ENCODE data around the gene FANCG. TPM values are rescaled to one million over a fixed set of nuclear protein-coding genes. Genes with fewer than 3 reads are reported as not detected.
A peak's percentile ranks its signal among the peaks of the same experiment; 100 is the strongest.

Gene FANCG
- total RNA-seq, 1 donor = 10.9 TPM

DNA sequence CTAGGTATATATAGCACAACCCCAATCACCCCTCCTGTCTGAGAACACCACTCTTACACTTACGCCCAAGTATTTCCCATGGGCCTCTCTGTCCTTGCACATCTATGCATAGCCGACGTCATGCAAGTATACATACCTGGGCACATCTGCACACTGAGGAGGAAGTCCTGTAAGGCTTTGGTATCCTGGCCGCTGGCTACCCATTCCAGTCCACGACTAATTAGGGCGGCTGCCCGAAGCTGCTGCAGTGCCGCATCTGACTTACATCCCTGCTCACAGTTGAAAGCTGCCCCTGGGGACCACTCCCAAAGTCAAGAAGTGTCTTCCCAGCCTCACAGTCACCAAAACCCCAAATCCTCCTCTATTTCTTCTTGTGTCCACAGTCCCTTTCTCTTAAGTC, 5.0 kb downstream of the FANCG start:
- Histone ChIP-seq H3K9me3 (ENCODE audit: low read depth, low read length) (no peaks in the 10 kb centered on the region), H2AFZ (ENCODE audit: low read length) (no peak overlapping the region), H3K79me2 (ENCODE audit: insufficient read depth, low read length) (peaks cover 50% of the 10 kb centered on the region), H3K27me3 (ENCODE audit: insufficient read depth, low read length) (no peaks in the 10 kb centered on the region), H3K4me2 (ENCODE audit: insufficient read depth, low read length) (no peak overlapping the region), H3K4me1 (ENCODE audit: insufficient read depth, low read length) (peaks cover 34% of the 10 kb centered on the region), H3K27ac (ENCODE audit: low read depth, low read length) (no peak overlapping the region), H4K20me1 (ENCODE audit: insufficient read depth, low read length) (peaks cover 21% of the 10 kb centered on the region), H3K4me3 (ENCODE audit: insufficient read depth, low read length) (no peak overlapping the region), H3K36me3 (ENCODE audit: insufficient read depth, low read length) (peaks cover 24% of the 10 kb centered on the region)
- peak; percentile 15 for DNase-seq (ENCODE audit: insufficient read length, low spot score, missing footprints)
- TF ChIP-seq, protein P1, sequence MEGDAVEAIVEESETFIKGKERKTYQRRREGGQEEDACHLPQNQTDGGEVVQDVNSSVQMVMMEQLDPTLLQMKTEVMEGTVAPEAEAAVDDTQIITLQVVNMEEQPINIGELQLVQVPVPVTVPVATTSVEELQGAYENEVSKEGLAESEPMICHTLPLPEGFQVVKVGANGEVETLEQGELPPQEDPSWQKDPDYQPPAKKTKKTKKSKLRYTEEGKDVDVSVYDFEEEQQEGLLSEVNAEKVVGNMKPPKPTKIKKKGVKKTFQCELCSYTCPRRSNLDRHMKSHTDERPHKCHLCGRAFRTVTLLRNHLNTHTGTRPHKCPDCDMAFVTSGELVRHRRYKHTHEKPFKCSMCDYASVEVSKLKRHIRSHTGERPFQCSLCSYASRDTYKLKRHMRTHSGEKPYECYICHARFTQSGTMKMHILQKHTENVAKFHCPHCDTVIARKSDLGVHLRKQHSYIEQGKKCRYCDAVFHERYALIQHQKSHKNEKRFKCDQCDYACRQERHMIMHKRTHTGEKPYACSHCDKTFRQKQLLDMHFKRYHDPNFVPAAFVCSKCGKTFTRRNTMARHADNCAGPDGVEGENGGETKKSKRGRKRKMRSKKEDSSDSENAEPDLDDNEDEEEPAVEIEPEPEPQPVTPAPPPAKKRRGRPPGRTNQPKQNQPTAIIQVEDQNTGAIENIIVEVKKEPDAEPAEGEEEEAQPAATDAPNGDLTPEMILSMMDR (IDR thresholded peaks at IDR 0.05; ENCODE audit: extremely low read depth, low read depth, low read length) = no peak

DNA sequence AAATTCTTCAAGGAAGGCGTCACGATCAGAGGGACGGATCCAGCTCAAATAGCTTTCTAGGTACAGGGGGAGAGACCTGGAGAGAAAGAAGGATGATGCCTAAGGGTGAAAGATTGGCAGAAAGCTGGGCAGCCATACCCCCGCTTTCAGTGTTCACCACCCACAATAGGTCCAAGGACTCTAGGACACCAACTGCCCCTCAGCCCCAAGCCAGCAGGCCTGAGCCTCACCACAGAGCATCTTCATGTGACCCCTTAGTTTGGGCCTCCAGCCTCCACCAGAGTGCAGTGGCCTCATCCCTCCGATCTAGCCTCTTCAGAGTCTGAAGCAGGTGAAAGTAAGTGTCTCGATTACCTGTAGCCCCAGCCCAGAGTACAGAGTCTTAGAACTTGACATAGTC, 5.6 kb downstream of the FANCG start:
- peaks cover 55% of the 10 kb centered on the region for H3K79me2 ChIP-seq (ENCODE audit: insufficient read depth, low read length)
- TF ChIP-seq, protein P1 (IDR thresholded peaks at IDR 0.05; ENCODE audit: extremely low read depth, low read depth, low read length) = no peak
- H3K4me2 ChIP-seq (ENCODE audit: insufficient read depth, low read length) = no peak overlapping the region
- H3K27me3 ChIP-seq (ENCODE audit: insufficient read depth, low read length) = no peaks in the 10 kb centered on the region
- H3K4me1 ChIP-seq (ENCODE audit: insufficient read depth, low read length) = peaks cover 33% of the 10 kb centered on the region
- H3K27ac ChIP-seq (ENCODE audit: low read depth, low read length) = no peak overlapping the region
- H3K4me3 ChIP-seq (ENCODE audit: insufficient read depth, low read length) = no peak overlapping the region
- no peaks in the 10 kb centered on the region for H3K9me3 ChIP-seq (ENCODE audit: low read depth, low read length)
- H4K20me1 ChIP-seq (ENCODE audit: insufficient read depth, low read length) = peaks cover 27% of the 10 kb centered on the region
- no peak for DNase-seq (ENCODE audit: insufficient read length, low spot score, missing footprints)
- peaks cover 24% of the 10 kb centered on the region for H3K36me3 ChIP-seq (ENCODE audit: insufficient read depth, low read length)
- H2AFZ ChIP-seq (ENCODE audit: low read length) = no peak overlapping the region

DNA sequence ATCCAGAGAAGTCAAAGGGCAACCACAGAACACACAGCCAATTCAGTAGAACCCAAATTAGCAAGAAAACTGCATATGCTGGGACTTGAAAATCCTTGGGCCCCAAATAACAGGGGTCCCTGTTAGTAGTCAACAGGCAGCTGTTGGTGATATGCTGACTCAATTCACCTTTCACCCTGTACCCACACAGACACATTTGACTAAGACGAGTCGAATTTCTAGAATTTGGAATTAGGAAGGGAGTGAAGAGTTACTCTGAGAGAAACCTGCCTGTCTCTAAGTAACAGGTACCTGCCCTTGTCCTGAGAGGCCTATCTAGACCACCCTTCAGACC, 6.5 kb downstream of the FANCG start:
- Histone ChIP-seq H2AFZ (ENCODE audit: low read length) (peak overlapping the region; percentile 83), H3K4me2 (ENCODE audit: insufficient read depth, low read length) (peak overlapping the region; percentile 74), H3K27ac (ENCODE audit: low read depth, low read length) (peak overlapping the region; percentile 96), H3K79me2 (ENCODE audit: insufficient read depth, low read length) (peaks cover 55% of the 10 kb centered on the region), H3K9me3 (ENCODE audit: low read depth, low read length) (no peaks in the 10 kb centered on the region), H3K4me3 (ENCODE audit: insufficient read depth, low read length) (peak overlapping the region; percentile 94), H3K36me3 (ENCODE audit: insufficient read depth, low read length) (peaks cover 27% of the 10 kb centered on the region), H4K20me1 (ENCODE audit: insufficient read depth, low read length) (peaks cover 36% of the 10 kb centered on the region), H3K27me3 (ENCODE audit: insufficient read depth, low read length) (no peaks in the 10 kb centered on the region), H3K4me1 (ENCODE audit: insufficient read depth, low read length) (peaks cover 24% of the 10 kb centered on the region)
- TF ChIP-seq, protein P1 (IDR thresholded peaks at IDR 0.05; ENCODE audit: extremely low read depth, low read depth, low read length) = no peak
- no peak for DNase-seq (ENCODE audit: insufficient read length, low spot score, missing footprints)

DNA sequence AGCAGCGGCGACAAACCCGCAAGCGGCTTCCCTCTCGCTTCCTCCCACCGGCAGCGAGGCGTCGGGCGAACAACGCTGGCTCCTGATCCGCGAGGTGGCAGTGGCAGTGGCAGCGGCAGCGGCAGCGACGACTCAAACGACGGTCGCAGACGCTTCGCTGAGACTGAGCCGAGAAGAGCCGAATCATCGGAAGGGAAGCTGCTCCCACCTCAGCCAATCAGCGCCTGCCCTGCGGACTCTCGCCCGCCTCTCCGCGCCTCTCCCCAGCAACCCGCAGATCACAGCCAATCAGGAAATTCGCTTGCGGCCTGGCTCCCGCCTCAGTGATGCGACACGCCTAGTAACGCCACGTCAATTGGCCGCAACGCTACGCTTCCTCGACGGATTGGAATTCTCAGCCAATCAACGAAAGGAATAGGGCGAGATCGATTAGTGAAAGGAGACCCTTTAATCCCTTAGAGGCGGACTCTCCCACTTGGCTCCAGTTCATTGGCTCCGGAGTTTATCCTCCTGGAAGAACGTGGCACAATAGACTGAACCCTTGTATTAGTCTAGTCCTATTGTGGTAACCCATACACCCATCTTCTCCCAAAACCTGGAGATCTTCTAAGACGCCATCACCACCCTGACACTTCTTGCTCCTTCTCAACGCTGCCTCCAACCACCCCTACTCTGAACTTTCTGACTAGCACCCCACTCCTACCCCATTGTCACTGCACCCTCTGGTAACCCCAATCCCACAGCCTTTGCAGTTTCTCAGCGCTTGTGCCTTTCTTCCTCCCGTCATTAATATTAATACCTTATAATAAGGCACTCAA, 7.1 kb downstream of the FANCG start, which contains the start of gene VCP:
VCP (minus strand) TSS at position 165 of the 818 bp plus-strand sequence. CDS start 272 bp downstream, outside the sequence.
- peak within 1 kb of the TSS; percentile 83 for H2AFZ ChIP-seq (ENCODE audit: low read length)
- H4K20me1 ChIP-seq (ENCODE audit: insufficient read depth, low read length) = peaks cover 42% of the 10 kb centered on the region
- peak; percentile 99 for DNase-seq (ENCODE audit: insufficient read length, low spot score, missing footprints)
- H3K4me3 ChIP-seq (ENCODE audit: insufficient read depth, low read length) = peak within 1 kb of the TSS; percentile 94
- TF ChIP-seq, protein P1 (IDR thresholded peaks at IDR 0.05; ENCODE audit: extremely low read depth, low read depth, low read length) = no peak
- H3K27me3 ChIP-seq (ENCODE audit: insufficient read depth, low read length) = no peaks in the 10 kb centered on the region
- peaks cover 20% of the 10 kb centered on the region for H3K4me1 ChIP-seq (ENCODE audit: insufficient read depth, low read length)
- H3K79me2 ChIP-seq (ENCODE audit: insufficient read depth, low read length) = peaks cover 55% of the 10 kb centered on the region
- H3K27ac ChIP-seq (ENCODE audit: low read depth, low read length) = peak within 1 kb of the TSS; percentile 96
- peaks cover 32% of the 10 kb centered on the region for H3K36me3 ChIP-seq (ENCODE audit: insufficient read depth, low read length)
- H3K9me3 ChIP-seq (ENCODE audit: low read depth, low read length) = no peaks in the 10 kb centered on the region
- peak within 1 kb of the TSS; percentile 79 for H3K4me2 ChIP-seq (ENCODE audit: insufficient read depth, low read length)
